GM18873 (cell line): ENCODE results near the gene MACROD2.

Source experiments
- ATAC-seq: cut with Tn5 transposase; IDR thresholded peaks from one replicate; pipeline ENCODE4 v1.9.1; 2021; ENCODE audit warnings: mild to moderate bottlenecking, moderate library complexity, moderate number of reproducible peaks; ENCODE audit not compliant: unreplicated experiment, low FRiP score

The MACROD2 gene

DNA sequence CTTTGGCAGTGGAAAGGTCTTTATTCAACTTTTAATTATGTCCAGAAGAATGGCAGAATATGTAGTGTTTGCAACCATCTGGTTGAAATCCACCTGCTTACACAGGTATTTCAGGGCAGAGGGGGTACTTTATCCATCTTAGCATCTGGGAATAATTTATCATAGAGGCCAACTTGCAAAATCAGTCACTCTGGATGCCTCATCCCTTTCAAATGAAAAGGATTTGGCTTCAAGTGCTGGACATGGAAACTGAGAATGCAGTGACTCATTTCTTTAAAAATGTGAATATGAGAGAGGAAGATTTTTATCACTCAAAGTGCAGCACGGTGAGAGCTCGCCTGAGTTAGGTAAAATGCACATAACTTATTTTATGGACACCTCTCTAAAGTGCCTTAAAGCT, 1819.6 kb downstream of the MACROD2 start:
- no peak for ATAC-seq

DNA sequence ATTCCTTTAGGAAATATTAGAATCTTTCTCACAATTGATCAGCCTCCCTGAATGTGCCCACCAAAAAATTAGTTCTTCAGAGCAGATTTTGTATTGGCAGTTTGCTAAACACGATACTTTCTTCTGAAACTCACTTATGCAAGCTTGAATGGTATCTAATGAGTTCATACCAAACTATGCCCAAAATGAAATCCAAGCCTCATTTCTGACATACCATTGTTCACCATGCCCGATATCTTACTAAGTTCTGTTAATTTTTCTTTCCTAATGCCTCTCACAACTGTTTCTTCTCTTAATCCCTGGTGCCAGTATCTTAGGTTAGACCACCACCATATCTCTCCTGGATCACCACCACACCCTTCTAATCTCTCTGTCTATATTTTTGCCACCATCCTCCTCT, 1822.0 kb downstream of the MACROD2 start:
- no peak for ATAC-seq

DNA sequence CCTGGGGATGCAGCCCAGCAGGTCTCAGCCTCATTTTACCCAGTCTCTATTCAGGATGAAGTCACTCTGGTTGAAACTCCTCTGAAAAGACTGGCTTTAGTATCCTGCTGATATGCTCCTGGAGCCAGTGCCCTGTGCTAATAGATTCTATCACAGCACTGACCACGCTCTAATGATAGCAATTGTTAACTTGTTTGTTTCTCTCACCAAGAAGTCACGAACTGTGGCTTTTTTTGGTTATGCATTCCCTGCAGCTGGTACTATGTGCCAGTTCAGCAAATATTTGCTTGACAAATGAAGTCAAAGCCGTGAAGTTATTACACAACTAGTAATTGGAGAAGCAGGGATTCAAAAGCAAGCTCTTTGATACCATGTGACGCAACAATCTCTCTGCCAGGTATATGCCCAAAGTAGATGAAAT, 1823.3 kb downstream of the MACROD2 start:
- no peak for ATAC-seq

DNA sequence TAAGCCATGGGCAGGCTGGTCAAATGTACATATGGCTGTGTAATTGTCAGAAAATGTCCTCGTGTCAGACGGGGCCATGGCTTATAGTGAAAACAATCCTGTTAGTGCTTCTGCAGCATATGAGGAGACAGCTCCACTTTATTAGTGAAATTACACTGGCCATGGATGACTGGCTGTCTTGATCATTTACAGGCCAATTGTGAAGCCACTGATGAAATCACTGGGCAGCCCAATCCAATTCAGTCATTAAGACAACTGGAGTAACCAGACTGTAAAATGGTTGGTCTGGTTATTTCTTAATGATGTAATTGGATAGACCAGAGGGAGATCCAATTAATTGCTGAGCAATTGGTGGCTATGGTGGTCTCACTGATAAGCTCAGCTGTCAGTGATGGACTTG, 1828.4 kb downstream of the MACROD2 start:
- ATAC-seq, result no peak

DNA sequence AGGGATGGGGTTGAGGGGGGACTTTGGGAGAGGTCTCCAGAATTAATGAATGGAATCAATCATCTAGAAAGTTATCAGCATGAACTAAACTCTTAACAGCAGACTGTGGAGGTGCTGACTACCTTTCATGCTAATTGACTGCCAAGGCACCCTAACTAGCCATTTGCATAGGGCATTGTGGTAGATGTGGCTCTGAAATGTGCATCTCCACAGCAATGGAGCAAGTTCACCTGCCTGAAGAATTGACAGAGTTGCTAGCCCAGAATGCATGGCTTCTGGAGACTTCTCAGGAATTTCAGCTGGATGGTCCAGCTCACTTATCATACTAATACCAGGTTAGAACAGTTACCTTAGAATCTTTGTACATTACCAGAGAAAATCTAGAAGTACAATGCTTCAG, 1832.3 kb downstream of the MACROD2 start:
- no peak for ATAC-seq

DNA sequence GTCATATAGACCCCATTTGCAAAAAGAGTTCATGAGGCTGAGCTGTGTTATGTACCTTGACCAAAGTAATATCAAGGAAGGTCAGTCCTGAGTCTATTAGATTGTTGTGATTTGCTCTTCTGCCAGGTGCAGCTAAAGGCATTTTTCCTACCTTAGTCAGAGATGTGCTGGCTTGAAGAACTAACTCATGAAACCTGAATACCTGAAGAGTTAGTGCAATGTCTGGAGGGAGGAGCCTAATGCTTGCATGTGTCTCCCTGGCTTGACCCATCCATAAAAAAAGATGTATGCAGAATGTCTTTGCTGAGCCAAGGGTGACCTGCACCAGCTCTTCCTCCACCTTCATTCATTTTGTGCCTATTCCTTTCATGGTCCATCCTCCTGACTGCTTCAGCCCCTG, 1835.9 kb downstream of the MACROD2 start:
- no peak for ATAC-seq

DNA sequence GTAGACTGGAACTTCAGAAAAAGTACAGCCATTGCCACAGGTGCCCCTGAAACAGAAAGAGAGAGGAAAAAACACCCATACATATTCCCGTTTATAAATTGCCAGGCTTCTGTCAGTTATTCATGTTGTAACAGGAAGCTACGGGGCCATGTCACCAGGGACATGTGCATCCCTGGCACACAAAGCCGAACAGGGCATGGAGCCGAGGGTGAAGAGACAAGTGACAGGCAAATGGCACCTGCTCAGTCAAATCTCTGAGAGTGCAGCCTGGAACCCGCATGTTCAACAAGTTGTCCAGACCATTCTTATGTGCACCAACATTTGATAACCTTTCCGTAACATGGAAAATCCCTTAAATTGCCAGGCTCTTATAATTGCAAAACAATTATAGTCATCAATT, 1837.2 kb downstream of the MACROD2 start:
- ATAC-seq, result no peak

DNA sequence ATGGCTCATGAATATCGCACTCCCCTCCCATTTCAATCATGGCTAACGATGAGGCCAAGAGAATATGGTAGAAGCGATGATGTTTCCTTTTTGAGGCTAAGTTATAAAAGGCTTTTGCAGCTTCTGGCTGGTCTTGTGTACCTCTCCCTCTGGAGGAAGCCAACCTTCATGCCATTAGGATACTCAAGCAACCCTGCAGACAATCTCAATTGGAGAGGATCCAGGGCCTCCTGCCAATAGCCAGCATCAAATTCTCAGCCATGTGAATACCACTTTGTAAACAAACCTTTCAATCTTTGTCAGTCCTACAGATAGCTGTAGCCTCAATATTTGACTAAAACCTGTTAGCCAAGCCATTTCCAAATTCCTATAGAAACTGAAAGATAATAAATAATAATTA, 1839.5 kb downstream of the MACROD2 start:
- no peak for ATAC-seq

DNA sequence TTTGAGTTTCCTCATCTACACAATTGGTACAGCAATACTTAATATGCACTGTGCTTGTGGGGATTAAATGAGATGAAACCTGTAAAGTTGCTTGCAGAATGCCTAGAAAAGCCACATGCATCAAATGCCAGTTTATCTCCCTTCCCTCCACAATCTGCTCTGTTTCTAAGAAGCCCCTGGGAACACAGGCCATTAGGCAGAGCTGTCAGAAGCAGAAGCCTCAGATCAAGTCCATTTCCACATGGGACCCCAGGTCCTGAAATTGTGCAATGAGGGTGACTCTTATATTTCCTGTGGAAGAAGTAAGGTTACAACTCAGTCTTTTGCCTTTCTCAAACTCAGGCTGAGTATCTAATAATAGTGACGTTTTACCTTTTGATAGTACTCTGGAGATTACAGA, 1840.5 kb downstream of the MACROD2 start:
- no peak for ATAC-seq

DNA sequence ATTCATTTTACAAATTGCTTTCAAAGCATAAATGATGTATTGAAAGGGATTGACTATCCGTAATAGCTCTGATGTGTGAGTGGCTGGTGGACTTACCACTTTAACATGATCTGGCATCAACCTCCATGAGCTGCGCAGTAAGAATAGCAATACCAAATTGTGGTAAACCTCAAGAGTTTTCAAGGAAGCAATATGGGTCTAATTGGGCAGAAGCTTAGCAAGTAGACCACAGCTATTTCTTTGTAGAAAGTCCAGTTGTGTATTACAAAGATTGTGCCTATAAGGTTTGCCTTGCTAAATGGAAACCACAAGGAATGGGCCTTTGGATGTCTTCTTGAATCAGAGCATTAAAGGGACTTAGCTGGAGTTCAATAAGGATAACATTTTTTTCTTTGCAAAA, 1841.3 kb downstream of the MACROD2 start:
- ATAC-seq, result no peak

DNA sequence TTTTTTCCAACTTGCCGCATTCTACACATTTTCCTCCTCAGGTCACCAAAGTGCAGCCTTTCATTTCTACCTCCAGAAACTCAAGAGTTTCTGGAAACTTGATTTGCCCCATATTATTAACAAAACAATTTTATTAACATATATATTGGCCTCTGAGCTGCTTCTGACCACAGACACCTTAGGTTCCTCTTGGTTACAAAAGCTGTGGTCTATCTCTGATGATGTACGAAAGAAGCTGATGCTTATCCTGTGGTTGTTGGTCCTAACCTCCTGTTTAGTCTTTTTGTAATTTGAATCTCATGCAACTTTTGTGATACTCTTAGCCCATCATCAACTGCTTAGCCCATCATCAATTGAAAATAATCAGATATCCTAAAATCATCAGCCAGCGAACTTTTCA, 1842.2 kb downstream of the MACROD2 start:
- no peak for ATAC-seq

DNA sequence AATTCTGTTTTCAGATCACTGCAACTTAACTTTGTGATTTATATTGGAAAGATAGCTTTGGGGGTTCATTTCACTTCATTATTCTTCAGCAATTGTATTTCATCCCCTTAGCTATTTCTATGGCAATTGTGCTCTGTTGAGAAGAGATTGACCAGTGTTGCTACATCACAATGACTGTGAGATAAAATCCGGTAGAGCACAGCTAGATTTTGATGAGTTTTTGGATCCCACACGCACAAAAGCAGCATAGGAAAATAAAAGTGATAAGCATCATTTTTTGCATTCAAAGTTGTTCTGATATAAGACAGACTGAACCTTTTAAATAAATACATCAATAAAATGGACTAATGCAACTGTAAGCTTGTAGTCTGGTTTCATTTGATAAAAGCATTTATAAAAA, 1843.2 kb downstream of the MACROD2 start:
- no peak for ATAC-seq

DNA sequence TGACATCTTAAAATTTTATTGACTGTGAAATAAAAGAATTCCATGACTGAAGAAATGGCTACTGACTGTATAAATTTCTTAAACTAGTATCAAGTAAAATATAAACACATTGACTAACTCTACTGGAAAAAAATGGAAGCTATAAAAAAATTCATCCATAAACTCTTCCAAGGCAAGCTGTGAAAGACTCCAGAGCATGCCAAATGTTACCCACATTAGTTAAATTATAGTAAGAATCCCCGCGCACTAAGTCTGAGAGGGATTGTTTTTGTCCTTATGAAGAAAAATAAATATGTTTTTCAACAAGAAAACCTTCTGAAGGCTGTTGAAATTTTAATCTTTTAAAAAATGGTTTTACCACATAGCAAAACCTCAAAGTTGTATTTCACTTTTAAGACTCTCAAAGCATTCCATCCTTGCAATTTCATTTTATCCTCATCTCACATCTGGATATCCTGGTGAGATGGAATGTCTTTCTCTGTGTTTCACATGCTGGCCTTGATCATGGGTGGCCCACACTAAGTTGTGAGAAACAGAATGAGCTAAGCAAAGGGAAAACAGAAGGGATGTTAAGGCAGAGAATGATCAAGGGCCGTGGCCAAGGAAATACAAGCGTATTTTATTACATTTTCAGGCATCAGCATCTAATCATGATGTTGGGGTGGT, 1845.5 kb downstream of the MACROD2 start:
- no peak for ATAC-seq

DNA sequence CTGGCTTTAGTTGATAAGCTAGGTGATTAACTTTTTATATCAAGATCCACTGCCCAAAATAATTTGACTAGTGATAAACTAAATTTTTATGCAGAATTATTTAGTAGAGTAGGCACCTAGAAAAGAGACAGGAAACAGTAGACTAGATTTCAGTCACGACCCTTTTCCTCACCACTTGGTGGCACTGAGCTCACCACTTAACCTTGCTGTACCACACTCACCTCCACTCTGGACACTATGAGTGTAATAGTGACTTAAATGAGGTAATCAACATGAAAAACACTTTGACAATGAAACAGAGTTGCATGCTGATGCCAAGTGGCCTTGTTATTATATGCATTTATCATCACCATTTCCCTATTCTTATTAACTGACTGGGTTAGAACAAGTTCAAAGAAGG, 1847.6 kb downstream of the MACROD2 start:
- ATAC-seq, result no peak

DNA sequence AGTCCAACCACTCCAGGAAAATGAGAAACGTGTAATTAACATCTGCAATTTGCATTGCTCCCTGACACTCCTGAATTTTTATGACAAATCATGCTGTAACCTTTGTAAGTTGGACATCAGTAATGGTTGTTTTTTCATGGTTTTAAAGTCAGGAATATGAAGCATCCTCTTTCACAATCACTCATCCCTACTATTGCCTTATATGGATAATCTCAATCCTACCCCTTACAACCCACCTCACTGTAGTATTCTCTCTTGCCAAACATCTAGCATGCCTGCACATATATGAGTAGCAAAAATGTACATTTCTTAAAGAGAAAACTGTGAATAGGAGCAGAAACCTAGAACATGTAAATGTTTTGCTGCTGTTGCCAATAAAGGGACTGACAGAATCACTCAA, 1848.5 kb downstream of the MACROD2 start:
- no peak for ATAC-seq

DNA sequence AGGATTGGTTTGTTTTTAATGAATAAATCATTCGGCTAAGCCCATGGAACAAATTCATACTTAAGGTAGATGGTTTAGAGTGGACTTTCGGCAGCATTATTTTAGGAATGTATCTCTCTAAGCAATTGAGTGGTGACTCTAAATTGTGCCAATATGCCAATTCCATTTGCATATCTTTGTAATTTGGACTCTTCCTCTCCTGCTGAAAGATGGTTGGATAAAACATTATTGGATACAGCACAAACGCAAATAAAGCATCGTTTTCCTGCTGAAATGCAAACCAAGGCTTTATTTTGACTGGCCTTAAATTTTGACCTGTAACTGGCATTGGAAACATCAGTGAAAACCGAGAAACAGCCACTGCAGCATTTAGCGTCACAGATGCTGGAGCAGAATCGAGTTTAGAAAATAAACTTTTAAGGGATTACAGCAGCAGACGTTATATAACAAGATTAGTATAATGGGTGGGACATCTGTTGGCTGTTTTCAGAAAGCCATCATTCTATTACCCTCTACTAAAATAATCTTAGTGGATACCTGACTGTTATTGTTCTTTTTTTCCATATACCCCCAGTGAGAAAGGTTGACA, 1852.0 kb downstream of the MACROD2 start:
- ATAC-seq, result no peak

DNA sequence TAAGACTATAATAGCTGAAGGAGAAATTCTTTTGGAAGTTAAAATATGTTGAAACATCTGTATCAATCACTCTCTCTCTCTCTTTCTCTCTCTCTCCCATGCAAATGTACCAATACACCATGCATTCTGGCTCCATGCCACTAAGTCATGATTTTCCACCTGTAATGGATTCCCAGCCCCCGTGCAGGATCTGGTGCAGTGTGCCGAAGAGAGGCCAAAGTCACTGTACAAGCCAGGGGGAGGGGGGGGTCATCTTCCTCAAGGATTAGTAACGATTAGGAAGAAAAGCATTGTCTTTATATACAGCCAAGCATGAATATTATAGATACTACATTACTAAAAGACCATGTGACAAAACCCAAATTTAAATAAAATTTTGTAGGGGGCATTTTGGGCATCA, 1852.8 kb downstream of the MACROD2 start:
- ATAC-seq, result no peak

DNA sequence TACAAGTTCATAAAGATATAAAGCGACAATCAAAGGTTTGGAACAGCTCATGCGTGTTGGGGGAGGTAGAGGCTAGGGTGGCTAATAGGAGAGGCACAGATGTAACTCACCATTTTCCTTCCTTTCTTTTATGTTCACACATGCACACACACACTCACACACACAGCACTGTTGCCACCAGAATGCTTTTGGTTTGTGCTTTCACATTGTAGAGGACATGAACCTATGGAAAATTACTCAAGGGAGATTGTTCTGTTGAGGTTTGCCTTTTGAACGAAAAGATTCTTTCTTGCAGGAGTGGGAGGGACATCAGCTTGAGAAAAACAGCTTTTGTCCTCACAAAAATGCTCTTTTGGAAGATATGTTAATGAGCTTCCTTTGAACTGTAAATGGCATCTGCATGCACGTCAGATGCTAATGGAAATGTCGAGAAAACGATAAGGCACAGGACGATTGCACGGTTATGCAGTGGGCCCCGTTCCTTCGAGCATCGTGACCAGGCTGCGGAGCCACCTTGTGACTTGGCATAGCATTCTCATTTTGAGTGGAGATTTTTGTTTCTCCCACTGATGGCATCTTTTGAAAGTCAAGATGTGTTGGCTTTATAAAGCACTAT, 1853.8 kb downstream of the MACROD2 start:
- no peak for ATAC-seq

DNA sequence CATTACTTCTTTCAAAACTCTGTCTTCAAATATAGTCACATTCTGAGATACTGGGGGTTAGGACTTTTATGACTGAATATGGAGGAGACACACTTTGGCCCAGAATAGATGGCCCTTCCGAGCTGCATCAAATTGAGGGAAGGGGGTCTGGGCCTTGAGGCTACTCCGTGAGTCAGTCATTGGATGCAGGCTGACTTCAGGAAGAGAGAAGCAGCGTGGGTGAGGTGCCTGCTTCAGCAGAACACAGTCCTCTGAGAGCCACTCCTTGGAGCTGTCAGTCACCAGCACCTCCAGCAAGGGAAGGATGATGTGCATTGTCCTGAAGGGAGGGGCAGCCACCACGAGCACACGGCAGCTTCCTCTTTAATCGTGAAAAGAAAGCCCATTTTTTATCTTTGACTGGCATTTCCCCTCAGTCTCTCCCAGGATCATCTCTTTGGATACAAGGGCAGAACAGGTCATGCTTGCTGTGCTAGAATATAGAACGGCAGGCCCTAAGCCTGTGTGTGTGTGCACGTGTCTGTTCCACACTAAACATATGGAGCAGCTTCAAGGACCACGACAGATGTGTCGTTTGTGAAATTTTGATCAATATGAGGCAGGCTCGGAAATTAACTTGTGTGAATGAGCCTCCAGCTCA, 1856.4 kb downstream of the MACROD2 start:
- ATAC-seq, result no peak

DNA sequence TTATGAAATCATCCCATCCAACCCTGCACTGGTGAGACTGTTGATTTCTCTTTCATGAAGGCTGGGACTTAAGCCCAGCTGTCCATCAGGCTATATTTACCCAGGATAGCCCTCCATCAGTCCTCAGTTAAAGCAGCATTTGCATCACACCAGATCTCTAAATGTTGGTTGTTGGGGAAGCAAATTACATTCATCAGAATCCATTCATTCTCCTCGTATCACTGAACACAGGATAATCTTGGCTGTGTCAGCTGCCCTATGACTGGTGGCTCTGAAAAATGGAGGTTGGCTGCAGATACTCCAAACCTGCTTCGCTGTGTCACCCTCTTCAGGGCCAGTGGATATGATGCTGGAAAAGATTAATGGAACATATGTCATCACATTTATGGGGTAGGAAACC, 1859.6 kb downstream of the MACROD2 start:
- no peak for ATAC-seq

DNA sequence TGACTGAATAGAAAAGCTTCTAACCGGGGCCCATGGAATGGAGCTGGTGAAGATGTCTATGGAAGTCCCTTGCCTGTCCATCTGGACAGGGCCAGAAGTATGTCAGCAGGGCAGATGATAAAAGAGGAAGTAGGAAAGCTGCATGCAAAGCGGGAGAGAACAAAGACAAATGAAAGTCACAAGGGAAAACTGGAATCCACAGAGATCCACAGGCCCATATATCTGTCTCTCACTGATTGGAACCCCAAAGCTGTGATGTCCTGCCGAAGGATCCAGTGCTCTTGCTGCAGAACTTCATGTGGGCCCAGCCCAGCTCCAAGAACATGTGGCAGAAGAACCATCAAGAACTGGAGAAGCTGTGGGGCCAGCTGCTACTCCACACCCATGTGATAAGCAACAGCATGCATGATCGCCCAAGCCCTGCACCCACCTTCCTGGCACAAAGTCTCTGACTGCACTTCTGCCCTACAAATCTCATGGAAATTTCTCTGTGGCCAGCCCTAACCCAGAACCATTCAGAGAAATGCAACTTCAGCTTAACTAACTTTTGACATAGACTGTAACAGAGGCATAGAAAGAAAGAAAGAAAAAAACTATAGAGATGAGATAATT, 1862.0 kb downstream of the MACROD2 start:
- ATAC-seq, result peak; percentile 74
